AG04450 (cell line): ENCODE measurements around the gene SORL1. TPM values are rescaled to one million over a fixed set of nuclear protein-coding genes. Genes with fewer than 3 reads are reported as not detected.
A peak's percentile ranks its signal among the peaks of the same experiment; 100 is the strongest.

Source experiments
- CTCF ChIA-PET: fragments of 300-600, 350-600 bp; formaldehyde crosslinking; extraction: SDS; loops from one replicate; lab custom pipeline; 2022; ENCODE audit warnings: antibody characterized with exemption, inconsistent platforms; lab: Charles Lee
- POLR2A ChIA-PET: fragments of 350-600 bp; formaldehyde crosslinking; extraction: SDS; loops from one replicate; lab custom pipeline; 2021; ENCODE audit warnings: antibody characterized with exemption, inconsistent platforms; lab: Yijun Ruan, JAX
- DNase-seq: peaks from one replicate; pipeline ENCODE4 v3.0.0-alpha.2; 2011; ENCODE audit warnings: low read depth, low spot score
- H3K27ac ChIP-seq: one replicate; pipeline ENCODE4 v1.5.1; 2012; ENCODE audit warnings: low read depth, low read length, control low read depth
- H3K27me3 ChIP-seq: one replicate; pipeline ENCODE4 v1.6.0; 2012; ENCODE audit warnings: low read length; ENCODE audit not compliant: control insufficient read depth, insufficient read depth
- H3K4me3 ChIP-seq: 2 replicates; pipeline ENCODE4 v1.5.1; 2011; ENCODE audit warnings: mild to moderate bottlenecking, low read depth, low read length, control low read depth
- H3K9me3 ChIP-seq: 2 replicates; pipeline ENCODE4 v1.5.1; 2012; ENCODE audit warnings: low read length; ENCODE audit not compliant: control insufficient read depth, insufficient read depth
- CTCF ChIP-seq: IDR thresholded peaks from 2 replicates; pipeline ENCODE4 v1.5.1; 2011; ENCODE audit warnings: low read depth, low read length, control low read depth, inconsistent platforms
- polyA plus RNA-seq: library from polyadenylated mRNA; depleted of rRNA; stranded (reverse); fragments of >200 nt; gene quantifications from 2 replicates; pipeline ENCODE4 v1.2.3, GENCODE V29; 2011

The SORL1 gene
- polyA plus RNA-seq, 1 experiment, result 5.4 TPM

- Histone ChIP-seq H3K9me3 (no peaks in the 10 kb centered on the region), H3K4me3 (no peak overlapping the region), H3K27me3 (no peaks in the 10 kb centered on the region), H3K27ac (no peak overlapping the region)
- no peak for DNase-seq
- no peak for TF ChIP-seq CTCF
- POLR2A ChIA-PET, result no interaction called here
- CTCF ChIA-PET, result interaction anchor here (2.3 kb wide), 1 partner anchor 11 kb away, joined by 8 read pairs; the partner anchor contains the start of genes SORL1 and SORL1-AS1
Observed at GRCh38 chr11:121463689-121464335, 11.7 kb downstream of the SORL1 start.

- Histone ChIP-seq H3K27me3 (no peaks in the 10 kb centered on the region), H3K27ac (peak overlapping the region; percentile 39), H3K4me3 (no peak overlapping the region), H3K9me3 (no peaks in the 10 kb centered on the region)
- peak; percentile 75 for DNase-seq
- CTCF ChIA-PET, result no interaction called here
- TF ChIP-seq CTCF, result no peak
- POLR2A ChIA-PET, result no interaction called here
Observed at GRCh38 chr11:121464352-121464946, 12.3 kb downstream of the SORL1 start.

- Histone ChIP-seq H3K9me3 (no peaks in the 10 kb centered on the region), H3K27me3 (no peaks in the 10 kb centered on the region), H3K4me3 (no peak overlapping the region), H3K27ac (no peak overlapping the region)
- ChIA-PET POLR2A (no interaction called here), CTCF (interaction anchor here (0.6 to 1.5 kb wide), 3 partner anchors 14 to 122 kb away, joined by 4 to 7 read pairs (median 6); partner anchors contain the start of genes SORL1 and SORL1-AS1)
- no peak for DNase-seq
- TF ChIP-seq CTCF, result no peak
Observed at GRCh38 chr11:121465709-121466062, 13.6 kb downstream of the SORL1 start.

- Histone ChIP-seq H3K27me3 (no peaks in the 10 kb centered on the region), H3K9me3 (no peaks in the 10 kb centered on the region), H3K27ac (peak overlapping the region; percentile 31), H3K4me3 (no peak overlapping the region)
- ChIA-PET CTCF (interaction anchor here (1.5 kb wide), 1 partner anchor 14 kb away, joined by 7 read pairs; the partner anchor contains the start of genes SORL1 and SORL1-AS1), POLR2A (interaction anchor here (1.1 kb wide), 1 partner anchor 174 kb away, joined by 4 read pairs; the partner anchor contains the start of gene SC5D)
- DNase-seq, result peak; percentile 76
- no peak for TF ChIP-seq CTCF
Observed at GRCh38 chr11:121466063-121466794, 14.1 kb downstream of the SORL1 start.
